ENCODE results near the gene PTPRN2.

PTPRN2 gene

GRCh38 chr7:158568974-158569857 is 18.4 kb downstream of the PTPRN2 start:
- TF ChIP-seq CTCF (conservative IDR thresholded peaks at IDR 0.05; ENCODE audit: low read length): no peak
- no peak overlapping the region for H3K4me3 ChIP-seq (ENCODE audit: low read length)
- no peak for DNase-seq (ENCODE audit: low read depth)

GRCh38 chr7:158567153-158567603 is 20.4 kb downstream of the PTPRN2 start:
- no peak for TF ChIP-seq CTCF (conservative IDR thresholded peaks at IDR 0.05; ENCODE audit: low read length)
- H3K4me3 ChIP-seq (ENCODE audit: low read length): no peak overlapping the region
- DNase-seq (ENCODE audit: low read depth): no peak

GRCh38 chr7:158564663-158565035 is 23.0 kb downstream of the PTPRN2 start:
- TF ChIP-seq CTCF (conservative IDR thresholded peaks at IDR 0.05; ENCODE audit: low read length): no peak
- no peak overlapping the region for H3K4me3 ChIP-seq (ENCODE audit: low read length)
- DNase-seq (ENCODE audit: low read depth): no peak

GRCh38 chr7:158563911-158564662 is 23.5 kb downstream of the PTPRN2 start:
- DNase-seq (ENCODE audit: low read depth): no peak
- TF ChIP-seq CTCF (conservative IDR thresholded peaks at IDR 0.05; ENCODE audit: low read length): no peak
- no peak overlapping the region for H3K4me3 ChIP-seq (ENCODE audit: low read length)

DNA sequence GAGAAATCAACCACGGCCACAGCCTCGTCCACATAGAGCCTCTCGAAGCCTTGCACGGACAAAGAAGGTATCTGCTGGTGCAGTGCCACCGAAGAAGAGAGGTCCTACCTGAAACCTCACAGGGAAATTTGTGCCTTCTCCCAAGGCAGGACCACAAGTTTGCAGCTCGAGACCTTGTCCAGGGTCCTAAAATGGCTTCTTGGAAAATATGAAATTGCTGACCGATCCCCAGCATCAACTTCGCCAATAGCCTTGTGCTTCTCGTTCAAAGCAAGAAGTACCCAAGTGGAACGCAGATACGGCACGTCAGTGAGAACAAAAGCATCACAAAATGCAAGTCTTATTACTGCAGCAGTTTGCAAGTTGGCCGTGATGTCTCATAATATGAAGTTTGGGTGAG is 24.6 kb downstream of the PTPRN2 start:
- no peak for DNase-seq (ENCODE audit: low read depth)
- no peak overlapping the region for H3K4me3 ChIP-seq (ENCODE audit: low read length)
- no peak for TF ChIP-seq CTCF (conservative IDR thresholded peaks at IDR 0.05; ENCODE audit: low read length)

DNA sequence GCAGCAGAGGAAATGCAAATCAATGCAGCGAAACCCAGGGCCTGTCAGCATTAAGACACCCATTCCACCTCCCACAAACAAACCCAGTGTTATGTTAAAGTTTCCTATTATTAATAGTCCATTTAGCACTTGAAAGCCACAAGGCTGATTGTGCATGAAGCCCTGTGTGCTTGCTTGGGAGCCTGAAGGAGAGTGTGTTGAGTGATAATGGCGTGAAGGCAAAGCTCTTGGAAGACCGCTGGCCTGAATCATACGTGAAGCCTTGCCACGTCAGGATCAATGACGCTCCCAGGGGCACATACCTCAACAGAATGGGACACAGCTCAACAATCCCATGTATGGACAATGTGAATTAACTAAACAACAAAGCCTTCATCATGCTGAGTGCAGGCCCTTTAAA is 25.1 kb downstream of the PTPRN2 start:
- TF ChIP-seq CTCF (conservative IDR thresholded peaks at IDR 0.05; ENCODE audit: low read length): no peak
- no peak for DNase-seq (ENCODE audit: low read depth)
- no peak overlapping the region for H3K4me3 ChIP-seq (ENCODE audit: low read length)

Data from AG10803 (cell line).